Bronchial epithelial cell (primary cell): ENCODE data around the gene ABL1. TPM values are rescaled to one million over a fixed set of nuclear protein-coding genes. Genes with fewer than 3 reads are reported as not detected.
A peak's percentile ranks its signal among the peaks of the same experiment; 100 is the strongest.
"Not testable (repeated sequence)": the region's sequence is repeated elsewhere in the genome, so short reads cannot be mapped to it uniquely, and the experiment has no call there.

Source experiments
- DNase-seq: peaks from one replicate; pipeline ENCODE4 v3.0.0-alpha.2; 2010; ENCODE audit warnings: low read depth
- FAIRE-seq: peaks from 2 replicates; lab custom pipeline; 2011; peaks lifted over from hg19 to GRCh38; lab: Jason Lieb, UNC
- H3K27me3 ChIP-seq: 2 replicates; pipeline ENCODE4 v1.5.1; 2011; ENCODE audit warnings: low read length; ENCODE audit not compliant: control insufficient read depth, insufficient read depth
- H3K36me3 ChIP-seq: 2 replicates; pipeline ENCODE4 v1.5.1; 2011; ENCODE audit warnings: low read length; ENCODE audit not compliant: control insufficient read depth, insufficient read depth
- H3K4me3 ChIP-seq: 2 replicates; pipeline ENCODE4 v1.5.1; 2011; ENCODE audit warnings: mild to moderate bottlenecking, low read depth, low read length, control low read depth
- CTCF ChIP-seq: IDR thresholded peaks from 2 replicates; pipeline ENCODE4 v1.5.1; 2011; ENCODE audit warnings: mild to moderate bottlenecking, moderate library complexity, low read length, control low read depth, inconsistent platforms; ENCODE audit not compliant: insufficient read depth, severe bottlenecking
- total RNA-seq: library from RNA; depleted of rRNA; stranded (reverse); fragments of >200 nt; gene quantifications from 2 replicates; pipeline ENCODE4 v1.2.1, GENCODE V29; 2014

Gene ABL1
- total RNA-seq, 1 donor from 2014 or later: 17.6 TPM

DNA sequence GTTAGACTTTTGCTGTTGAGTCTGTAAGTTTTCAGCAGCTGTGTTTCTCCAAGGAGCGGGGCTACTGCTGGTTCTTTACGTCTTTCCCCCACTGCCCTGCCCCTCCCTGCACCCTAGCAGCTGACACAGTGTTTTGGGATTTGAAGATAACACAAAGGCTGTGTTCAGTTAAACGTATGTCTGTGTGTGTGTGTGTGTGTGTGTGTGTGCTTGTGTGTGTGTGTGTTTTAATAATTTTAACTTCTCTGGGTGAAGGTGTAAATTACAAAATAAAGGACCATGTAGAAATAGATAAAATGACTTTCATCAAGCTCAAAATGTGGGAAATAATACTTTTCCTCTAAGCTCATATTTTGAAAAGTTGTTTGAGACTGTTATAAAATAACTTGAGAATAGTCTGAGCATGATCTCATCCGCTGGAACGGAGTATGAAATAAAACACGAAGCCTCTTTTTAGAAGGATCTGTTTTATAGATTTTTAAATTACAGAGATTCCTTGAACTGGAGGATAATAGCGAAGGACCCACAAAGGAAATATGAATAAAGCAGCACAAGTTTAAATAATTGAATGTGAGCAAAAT lies 10.9 kb downstream of the ABL1 start:
- H3K36me3 ChIP-seq: no peaks in the 10 kb centered on the region
- no peaks in the 10 kb centered on the region for H3K27me3 ChIP-seq
- peak; percentile 27 for DNase-seq
- TF ChIP-seq CTCF: no peak
- no peak for FAIRE-seq
- no peak overlapping the region for H3K4me3 ChIP-seq

DNA sequence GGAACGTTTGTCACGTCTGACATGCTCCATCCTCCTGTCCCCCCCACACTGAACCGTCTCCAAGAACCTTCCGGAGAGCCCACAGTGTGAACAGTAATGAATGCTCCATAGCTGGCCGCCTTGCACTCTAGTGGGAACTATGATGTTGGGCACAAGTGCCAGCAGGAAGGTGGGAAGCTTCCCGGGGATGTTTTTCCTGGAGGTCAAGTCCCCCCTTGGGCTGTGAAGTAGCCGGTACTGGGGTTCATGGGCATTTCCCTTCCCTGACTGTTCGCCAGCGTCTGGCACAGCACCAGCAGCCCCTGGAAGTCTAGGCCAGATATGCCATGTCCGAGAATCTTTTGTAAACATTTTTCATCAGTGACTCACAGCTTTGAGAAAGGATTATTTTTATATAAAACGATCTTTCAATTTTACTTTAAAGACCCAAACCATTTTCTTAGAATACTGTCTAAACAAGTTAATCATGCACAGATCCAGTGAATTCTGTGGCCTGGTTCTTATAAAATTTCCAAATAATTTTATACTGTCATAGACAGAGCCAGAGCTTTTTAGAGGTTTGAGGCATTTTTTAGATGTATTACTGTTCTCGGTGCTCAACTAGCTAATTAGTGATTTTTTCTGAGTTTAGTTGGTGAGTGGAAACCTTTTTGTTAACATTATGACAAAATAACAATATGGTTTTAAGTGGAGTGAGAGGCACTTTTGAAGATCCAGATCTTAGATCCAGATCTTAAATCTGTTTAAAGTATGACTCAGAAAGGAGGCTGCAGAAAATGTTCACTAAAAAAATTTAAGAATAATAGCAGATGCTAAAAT lies 11.6 kb downstream of the ABL1 start:
- no peak for TF ChIP-seq CTCF
- Histone ChIP-seq H3K27me3 (no peaks in the 10 kb centered on the region), H3K4me3 (no peak overlapping the region), H3K36me3 (no peaks in the 10 kb centered on the region)
- no peak for FAIRE-seq
- DNase-seq: peak; percentile 50

GRCh38 chr9:130847306-130848217 lies 12.5 kb downstream of the ABL1 start:
- peak; percentile 15 for TF ChIP-seq CTCF
- FAIRE-seq: peak; percentile 94
- Histone ChIP-seq H3K4me3 (no peak overlapping the region), H3K36me3 (no peaks in the 10 kb centered on the region), H3K27me3 (no peaks in the 10 kb centered on the region)
- DNase-seq: peak; percentile 99

DNA sequence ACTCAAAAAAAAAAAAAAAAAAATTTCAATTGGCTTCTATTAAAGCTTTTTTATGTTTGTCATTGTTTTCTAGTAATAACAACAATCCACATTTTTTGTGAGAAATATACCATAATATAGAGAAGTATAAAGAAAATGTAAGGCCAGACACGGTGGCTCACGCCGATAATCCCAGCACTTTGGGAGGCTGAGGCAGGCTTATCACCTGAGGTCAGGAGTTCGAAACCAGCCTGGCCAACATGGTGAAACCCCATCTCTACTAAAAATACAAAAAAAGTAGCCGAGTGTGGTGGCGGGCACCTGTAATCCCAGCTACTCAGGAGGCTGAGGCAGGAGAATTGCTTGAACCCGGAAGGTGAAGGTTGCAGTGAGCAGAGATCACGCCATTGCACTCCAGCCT lies 13.5 kb downstream of the ABL1 start:
- not testable (repeated sequence) for FAIRE-seq, H3K4me3 ChIP-seq, H3K36me3 ChIP-seq, DNase-seq, H3K27me3 ChIP-seq

DNA sequence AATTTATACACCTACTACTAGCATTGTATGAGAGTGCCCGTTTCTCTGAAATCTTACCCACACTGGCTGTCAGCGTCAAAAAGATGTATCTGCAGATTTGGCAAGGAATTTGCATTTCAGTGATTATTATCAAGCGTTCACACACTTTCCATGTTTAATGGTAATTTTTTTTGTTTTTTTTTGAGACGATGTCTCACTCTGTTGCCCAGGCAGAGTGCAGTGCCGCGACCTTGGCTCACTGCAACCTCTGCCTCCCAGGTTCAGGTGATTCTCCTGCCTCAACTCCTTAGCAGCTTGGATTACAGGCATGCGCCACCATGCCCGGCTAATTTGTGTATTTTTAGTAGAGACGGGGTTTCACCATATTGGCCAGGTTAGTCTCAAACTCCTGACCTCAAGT lies 14.3 kb downstream of the ABL1 start:
- FAIRE-seq (no peak), DNase-seq (no peak)
- H3K27me3 ChIP-seq: no peaks in the 10 kb centered on the region

More for the DNA sequence above, 14.3 kb downstream of the ABL1 start:
- no peak for TF ChIP-seq CTCF
- Histone ChIP-seq H3K4me3 (no peak overlapping the region), H3K36me3 (no peaks in the 10 kb centered on the region)
